HG03354 (cell line): Measurements from ENCODE around the gene TXNDC11.

Source experiments
- ATAC-seq: cut with Tn5 transposase; IDR thresholded peaks from one replicate; pipeline ENCODE4 v1.9.1; 2021; ENCODE audit warnings: mild to moderate bottlenecking; ENCODE audit not compliant: unreplicated experiment, poor library complexity, severe bottlenecking

Gene TXNDC11

DNA sequence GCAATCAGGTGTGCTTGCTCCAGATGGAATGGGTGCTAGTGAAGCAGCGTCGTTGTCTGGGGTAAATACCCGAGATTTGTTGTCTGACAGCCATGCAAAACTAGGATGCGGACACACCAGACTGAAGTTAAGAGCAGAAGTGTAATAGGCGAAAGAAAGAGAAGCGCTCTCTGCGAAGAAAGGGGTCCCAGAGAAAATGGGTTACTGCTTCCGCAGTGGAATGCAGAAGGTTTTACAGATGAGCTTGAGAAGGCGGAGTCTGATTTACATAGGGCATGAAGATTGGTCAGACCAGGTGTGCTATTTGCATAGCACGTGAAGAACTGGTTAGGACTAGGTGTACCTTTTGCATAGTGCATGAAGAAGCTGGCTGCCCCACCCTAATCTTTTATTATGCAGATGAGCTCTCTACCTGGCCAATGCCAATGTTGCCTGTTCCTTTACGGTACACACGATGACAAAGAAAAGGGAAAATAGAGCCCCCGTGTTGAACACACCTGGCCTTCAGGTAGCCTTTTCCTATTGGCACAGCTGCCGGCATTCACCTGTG, 106.4 kb downstream of the TXNDC11 start:
- no peak for ATAC-seq

DNA sequence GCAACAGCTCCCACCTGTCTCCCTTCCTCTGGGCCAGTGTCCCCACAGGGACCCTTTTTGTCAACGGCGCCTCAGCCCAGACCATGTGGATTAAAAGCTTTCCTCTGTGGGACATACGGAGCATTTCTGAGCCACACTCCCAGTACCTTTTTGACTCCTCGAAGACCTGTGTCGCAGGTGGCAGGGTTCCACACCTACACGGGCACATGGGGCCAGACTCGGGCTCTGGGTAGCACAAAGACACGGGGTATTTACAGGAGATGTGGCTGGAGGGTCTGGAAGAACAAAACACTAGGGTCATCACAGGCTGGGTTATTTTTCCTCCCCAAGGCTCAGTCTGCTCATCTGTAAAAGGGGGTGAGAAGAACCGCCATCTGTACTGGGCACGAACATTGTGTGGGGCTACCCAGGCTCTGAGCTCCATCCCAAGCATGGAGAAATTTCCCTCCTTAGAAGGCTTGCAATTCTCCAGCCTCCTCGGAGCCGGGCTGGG, 106.9 kb downstream of the TXNDC11 start:
- ATAC-seq = no peak

DNA sequence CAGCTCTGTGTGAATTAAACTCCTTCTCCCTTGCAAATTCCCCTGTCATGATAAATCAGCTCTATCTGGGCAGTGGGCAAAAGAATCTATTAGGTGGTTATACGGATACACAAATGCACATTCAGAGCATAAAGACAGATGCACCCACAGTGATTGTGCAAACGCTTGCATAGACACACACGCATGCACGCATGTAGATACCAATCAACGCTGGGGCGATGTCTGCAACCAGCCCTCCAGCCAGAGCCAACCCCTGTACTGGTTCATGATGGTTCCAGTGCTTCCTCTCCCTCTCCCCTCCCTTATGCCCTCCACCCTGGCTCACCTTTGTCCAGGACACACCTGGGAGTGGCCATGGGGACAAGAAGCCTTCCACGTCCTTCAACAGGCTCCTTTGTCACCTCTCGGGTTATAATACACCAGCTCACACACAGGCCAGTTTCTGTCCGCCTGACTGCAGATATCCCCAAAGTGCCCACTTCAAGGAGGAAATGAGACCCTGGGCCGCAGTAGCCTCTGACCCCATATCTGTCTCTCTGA, 107.5 kb downstream of the TXNDC11 start:
- no peak for ATAC-seq

DNA sequence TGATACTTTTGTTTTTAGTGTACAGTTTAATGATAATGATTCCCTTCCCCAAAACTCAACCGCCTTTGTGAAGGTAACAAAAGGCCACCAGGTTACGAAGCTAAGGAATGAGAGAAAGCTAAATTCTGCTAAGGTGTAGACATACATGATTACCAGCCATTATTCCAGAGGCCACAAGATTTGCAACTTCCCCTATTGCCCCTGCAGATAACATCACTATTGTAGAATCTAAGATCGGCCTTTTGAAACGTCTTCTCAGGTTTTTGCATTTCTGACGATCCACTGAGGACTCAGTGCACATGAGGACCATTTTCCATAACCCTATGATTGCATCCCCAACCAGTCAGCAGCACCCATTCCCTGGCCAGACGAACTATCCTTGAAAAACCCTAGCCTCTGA, 108.3 kb downstream of the TXNDC11 start:
- ATAC-seq = no peak

DNA sequence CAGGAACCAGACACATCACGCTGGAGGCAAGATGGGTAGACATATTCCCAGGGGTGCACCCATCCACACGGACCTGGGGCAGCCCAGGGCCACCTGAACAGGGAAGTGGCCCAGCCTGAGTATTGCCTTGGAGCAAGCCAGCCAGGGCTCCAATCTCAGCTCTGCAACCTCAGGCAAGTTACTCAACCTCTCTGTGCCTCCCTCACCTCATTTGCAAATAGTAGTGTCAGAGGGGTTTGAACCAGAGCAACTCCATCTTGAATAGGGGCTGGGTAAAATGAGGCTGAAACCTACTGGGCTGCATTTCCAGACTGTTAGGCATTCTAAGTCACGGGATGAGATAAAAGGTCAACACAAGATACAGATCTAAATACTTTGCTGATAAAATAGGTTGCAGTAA, 109.5 kb downstream of the TXNDC11 start:
- ATAC-seq = no peak

DNA sequence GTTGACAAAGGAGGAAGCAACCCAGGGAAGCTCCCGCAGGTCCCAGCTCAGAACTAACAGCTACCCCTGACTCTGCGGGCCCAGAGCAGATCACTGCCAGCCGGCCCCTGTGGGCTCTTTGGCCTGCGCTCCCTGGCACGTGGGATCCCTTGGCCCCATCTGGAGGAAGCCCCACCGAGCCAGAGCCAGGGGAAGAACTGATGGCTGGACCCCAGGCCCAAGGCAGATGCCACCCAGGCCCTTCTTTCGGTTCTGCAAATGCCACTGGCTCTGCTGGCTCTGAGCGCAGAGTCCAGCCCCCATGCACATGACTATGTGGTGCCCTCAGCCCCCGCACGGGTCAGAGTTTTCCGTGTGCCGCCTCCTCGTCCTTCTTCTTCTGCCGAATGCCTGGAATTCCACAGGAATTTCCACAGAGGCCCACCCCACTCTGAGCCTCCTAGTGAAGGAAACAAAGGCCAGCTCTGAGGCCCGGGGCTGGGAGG, 110.2 kb downstream of the TXNDC11 start:
- no peak for ATAC-seq

DNA sequence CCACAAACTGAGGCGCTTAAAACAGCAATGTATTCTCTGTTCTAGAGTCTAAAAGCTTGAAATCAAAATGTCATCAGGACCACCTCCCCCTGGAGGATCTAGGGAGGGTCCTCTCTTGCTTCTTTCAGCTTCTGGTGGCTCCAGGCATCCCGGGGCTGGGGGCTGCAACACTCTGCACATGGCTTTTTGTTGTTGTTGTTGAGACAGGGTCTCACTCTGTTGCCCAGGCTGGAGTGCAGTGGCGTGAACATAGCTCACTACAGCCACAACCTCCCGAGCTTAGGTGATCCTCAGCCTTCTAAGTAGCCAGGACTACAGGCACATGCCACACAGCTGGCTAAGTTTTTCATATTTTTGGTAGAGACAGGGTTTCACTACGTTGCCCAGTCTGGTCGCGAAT, 111.4 kb downstream of the TXNDC11 start:
- no peak for ATAC-seq

DNA sequence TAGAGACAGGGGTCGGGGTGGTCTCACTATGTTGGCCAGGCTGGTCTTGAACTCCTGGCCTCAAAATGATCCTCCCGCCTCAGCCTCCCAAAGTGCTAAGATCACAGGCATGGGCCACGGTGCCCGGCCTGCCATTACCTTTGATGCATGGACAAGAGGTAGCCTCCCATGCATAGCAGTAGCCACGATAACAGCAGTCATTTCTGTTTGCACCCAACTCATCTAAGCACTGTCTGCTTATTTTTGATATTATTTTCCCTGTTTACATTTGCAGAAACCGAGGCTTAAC, 111.9 kb downstream of the TXNDC11 start:
- ATAC-seq = no peak

DNA sequence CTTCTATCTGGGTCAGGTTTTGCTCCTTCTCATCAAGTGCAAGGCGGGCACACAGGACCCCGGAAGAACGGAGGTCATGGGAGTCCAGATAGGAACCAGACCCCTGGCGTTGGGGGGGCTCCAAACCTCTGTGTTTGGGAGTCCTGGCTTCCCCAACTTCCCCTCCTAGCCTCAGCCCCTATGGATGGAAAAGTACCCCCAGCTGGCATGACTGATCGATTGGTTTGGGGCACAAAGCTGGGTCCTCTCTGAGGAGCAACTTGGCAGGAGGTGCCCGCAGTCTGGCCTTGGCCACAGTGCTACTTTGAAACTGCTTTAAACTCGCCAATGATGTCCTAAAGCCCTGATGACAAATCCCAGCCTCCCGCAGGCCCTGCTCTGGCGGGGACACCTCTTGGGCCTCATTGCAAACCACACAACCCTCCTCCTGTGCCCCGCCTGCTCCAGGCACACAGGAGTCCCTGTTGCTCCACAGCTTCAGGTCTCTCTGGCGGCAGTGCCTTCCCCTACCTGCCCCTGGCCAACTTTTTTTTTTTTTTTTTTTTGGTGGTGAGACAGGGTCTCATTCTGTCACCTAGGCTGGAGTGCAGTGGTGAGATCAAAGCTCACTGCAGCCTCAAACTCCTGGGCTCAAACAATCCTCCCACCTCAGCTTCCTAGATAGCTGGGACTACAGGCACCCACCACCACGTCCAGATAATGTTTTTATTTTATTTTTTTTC, 112.5 kb downstream of the TXNDC11 start:
- no peak for ATAC-seq
